Esophagus muscularis mucosa (tissue), 3 donors: ENCODE data around the gene EIF3L.

ENCODE experiments used
- CTCF ChIP-seq, 3 experiments: fragments of 200-600 bp in 2 of 3; fragments of 450-650 bp in 1 of 3; sonication (generic) in 2 of 3; IDR thresholded peaks; one replicate each; pipeline ENCODE4 v1.5.1; 2017 to 2019; ENCODE audit warnings: antibody characterized with exemption in 3 of 3, mild to moderate bottlenecking in 2 of 3, moderate library complexity in 1 of 3
- EP300 ChIP-seq: sonication (generic); formaldehyde crosslinking; IDR thresholded peaks from one replicate; pipeline ENCODE4 v1.6.1; 2017; ENCODE audit warnings: antibody characterized with exemption

- TF ChIP-seq CTCF (IDR thresholded peaks at IDR 0.05) (no peak), EP300 (no peak)
Measured at GRCh38 chr22:37815593-37815992, 33.6 kb upstream of the EIF3L start.
